HL-60 (cell line): ENCODE data around the gene DUSP22.

ENCODE experiments used
- TF ChIP-seq, protein P1 (sequence below): IDR thresholded peaks from one replicate; pipeline ENCODE4 v1.5.1; 2011; ENCODE audit warnings: low read length, control low read depth, inconsistent platforms; ENCODE audit not compliant: insufficient read depth
- TF ChIP-seq, protein P2 (sequence below): IDR thresholded peaks from 2 replicates; pipeline ENCODE4 v1.6.1; 2012; ENCODE audit warnings: low read depth; ENCODE audit not compliant: insufficient replicate concordance

DNA sequence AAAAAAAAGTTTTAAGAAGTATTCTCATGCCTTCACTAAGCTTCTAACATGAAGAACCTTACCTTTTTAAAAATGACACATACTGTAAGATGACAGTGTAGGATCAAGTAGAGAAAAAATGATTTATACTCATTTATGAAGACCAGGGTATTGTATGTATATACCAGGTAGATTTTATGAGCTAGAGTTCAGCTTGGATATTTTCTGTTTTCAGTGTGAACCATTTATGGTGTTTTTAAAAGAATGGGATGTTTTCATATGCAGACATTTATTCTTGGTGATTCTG is 24.4 kb downstream of the DUSP22 start:
- TF ChIP-seq, protein P1, sequence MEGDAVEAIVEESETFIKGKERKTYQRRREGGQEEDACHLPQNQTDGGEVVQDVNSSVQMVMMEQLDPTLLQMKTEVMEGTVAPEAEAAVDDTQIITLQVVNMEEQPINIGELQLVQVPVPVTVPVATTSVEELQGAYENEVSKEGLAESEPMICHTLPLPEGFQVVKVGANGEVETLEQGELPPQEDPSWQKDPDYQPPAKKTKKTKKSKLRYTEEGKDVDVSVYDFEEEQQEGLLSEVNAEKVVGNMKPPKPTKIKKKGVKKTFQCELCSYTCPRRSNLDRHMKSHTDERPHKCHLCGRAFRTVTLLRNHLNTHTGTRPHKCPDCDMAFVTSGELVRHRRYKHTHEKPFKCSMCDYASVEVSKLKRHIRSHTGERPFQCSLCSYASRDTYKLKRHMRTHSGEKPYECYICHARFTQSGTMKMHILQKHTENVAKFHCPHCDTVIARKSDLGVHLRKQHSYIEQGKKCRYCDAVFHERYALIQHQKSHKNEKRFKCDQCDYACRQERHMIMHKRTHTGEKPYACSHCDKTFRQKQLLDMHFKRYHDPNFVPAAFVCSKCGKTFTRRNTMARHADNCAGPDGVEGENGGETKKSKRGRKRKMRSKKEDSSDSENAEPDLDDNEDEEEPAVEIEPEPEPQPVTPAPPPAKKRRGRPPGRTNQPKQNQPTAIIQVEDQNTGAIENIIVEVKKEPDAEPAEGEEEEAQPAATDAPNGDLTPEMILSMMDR: no peak
- TF ChIP-seq, protein P2, sequence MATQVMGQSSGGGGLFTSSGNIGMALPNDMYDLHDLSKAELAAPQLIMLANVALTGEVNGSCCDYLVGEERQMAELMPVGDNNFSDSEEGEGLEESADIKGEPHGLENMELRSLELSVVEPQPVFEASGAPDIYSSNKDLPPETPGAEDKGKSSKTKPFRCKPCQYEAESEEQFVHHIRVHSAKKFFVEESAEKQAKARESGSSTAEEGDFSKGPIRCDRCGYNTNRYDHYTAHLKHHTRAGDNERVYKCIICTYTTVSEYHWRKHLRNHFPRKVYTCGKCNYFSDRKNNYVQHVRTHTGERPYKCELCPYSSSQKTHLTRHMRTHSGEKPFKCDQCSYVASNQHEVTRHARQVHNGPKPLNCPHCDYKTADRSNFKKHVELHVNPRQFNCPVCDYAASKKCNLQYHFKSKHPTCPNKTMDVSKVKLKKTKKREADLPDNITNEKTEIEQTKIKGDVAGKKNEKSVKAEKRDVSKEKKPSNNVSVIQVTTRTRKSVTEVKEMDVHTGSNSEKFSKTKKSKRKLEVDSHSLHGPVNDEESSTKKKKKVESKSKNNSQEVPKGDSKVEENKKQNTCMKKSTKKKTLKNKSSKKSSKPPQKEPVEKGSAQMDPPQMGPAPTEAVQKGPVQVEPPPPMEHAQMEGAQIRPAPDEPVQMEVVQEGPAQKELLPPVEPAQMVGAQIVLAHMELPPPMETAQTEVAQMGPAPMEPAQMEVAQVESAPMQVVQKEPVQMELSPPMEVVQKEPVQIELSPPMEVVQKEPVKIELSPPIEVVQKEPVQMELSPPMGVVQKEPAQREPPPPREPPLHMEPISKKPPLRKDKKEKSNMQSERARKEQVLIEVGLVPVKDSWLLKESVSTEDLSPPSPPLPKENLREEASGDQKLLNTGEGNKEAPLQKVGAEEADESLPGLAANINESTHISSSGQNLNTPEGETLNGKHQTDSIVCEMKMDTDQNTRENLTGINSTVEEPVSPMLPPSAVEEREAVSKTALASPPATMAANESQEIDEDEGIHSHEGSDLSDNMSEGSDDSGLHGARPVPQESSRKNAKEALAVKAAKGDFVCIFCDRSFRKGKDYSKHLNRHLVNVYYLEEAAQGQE: no peak
